ENCODE results near the gene SEC14L5.
"Not testable (repeated sequence)": the region's sequence is repeated elsewhere in the genome, so short reads cannot be mapped to it uniquely, and the experiment has no call there.

The SEC14L5 gene

DNA sequence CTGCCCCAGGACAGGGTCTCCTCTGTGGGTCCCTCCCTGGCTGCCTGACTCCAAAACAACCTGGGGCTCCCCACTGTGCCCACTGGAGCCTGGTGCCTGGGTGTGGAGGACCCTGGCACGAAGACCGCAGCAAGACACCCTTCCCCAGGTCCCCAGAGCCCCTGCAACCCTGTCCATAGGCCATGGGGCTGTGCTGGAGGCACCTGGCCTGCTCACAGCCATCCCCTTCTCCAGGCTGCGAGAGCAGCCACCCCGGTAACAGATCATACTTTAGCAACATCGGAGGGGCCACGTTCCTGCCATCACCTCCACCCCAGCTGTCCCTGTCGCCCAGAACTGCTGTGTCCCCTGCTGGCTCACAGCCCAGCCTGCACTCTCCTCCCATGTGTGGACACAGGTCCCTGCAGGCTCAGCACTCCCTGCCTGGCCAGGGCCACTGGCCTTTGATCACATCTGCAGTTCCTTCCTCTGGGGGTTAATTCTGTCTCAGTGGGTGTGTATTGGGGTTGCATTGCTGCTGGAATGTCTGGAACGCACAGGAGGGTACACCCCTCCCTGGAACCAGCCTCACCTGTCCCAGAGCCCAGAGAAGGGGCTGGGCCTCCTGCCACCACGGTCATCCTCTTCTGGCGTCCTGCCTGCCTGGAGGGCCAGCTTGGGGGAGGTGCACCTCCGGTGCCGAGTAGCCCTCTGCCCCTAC, 33.4 kb upstream of the SEC14L5 start:
- Mint-ChIP-seq H3K9me3 (peaks cover 5% of the 10 kb centered on the region), H3K27me3 (no peaks in the 10 kb centered on the region), H3K27ac (no peak overlapping the region), H3K4me1 (no peaks in the 10 kb centered on the region), H3K36me3 (peaks cover 2% of the 10 kb centered on the region), H3K4me3 (no peak overlapping the region)

DNA sequence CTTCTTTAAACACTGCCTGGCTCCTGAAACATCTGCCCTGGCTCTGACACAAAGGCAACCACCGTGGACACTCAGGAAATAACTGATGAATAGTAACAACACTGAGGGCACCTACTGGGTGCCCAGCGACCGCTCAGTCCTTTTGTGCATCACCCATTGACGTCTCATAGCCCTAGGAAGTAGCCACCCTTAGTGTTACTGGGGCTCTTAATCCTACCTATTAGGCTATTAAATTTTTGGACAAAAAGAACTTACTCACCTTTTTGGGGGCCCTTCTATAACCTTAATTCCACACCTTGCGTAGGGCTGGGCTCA, 32.9 kb upstream of the SEC14L5 start:
- Mint-ChIP-seq H3K27me3 (no peaks in the 10 kb centered on the region), H3K27ac (no peak overlapping the region), H3K4me3 (no peak overlapping the region), H3K36me3 (peaks cover 2% of the 10 kb centered on the region), H3K4me1 (no peaks in the 10 kb centered on the region), H3K9me3 (peaks cover 5% of the 10 kb centered on the region)

DNA sequence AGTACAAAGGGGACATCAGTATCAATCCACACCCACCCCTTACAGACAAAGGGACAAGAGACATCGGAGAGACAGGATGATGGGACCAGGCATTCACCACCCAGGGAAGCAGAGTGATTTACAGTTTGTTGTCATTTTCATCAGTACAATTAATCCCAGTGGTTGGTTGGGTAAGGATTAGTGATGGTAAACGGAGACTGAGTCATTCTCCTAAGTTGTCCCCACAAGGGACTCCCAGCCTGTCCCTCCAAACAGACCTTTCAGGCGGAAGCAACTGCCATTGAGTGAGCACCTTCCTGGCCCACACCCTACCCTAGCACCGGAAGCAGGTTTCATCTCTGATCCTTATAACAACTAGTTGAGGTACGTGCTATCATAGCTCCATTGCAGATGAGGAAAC, 32.3 kb upstream of the SEC14L5 start:
- H3K4me1 Mint-ChIP-seq, result no peaks in the 10 kb centered on the region
- peaks cover 1% of the 10 kb centered on the region for H3K27me3 Mint-ChIP-seq
- H3K27ac Mint-ChIP-seq, result no peak overlapping the region
- H3K4me3 Mint-ChIP-seq, result no peak overlapping the region
- H3K36me3 Mint-ChIP-seq, result peaks cover 2% of the 10 kb centered on the region
- H3K9me3 Mint-ChIP-seq, result peaks cover 5% of the 10 kb centered on the region

DNA sequence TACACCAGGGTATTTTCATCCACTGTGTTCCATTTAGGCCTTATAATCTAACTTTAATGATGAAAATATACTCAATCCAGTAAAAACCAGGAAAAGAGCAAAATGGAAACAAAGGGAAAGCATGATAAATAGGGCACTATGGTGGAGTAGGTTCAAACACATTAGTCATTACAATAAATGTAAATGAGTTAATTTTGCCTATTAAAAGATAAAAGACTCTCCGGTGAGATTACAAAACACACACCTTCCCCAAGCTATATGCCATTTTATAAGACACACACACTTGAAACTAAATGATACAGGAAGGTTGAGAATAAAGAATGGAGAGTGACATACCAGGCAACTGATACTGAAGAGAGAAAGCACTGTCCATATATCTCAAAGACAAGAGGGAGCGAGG, 31.2 kb upstream of the SEC14L5 start:
- Mint-ChIP-seq H3K4me3 (no peak overlapping the region), H3K27me3 (peaks cover 2% of the 10 kb centered on the region), H3K36me3 (peaks cover 2% of the 10 kb centered on the region), H3K27ac (no peak overlapping the region), H3K4me1 (no peaks in the 10 kb centered on the region), H3K9me3 (peaks cover 5% of the 10 kb centered on the region)

DNA sequence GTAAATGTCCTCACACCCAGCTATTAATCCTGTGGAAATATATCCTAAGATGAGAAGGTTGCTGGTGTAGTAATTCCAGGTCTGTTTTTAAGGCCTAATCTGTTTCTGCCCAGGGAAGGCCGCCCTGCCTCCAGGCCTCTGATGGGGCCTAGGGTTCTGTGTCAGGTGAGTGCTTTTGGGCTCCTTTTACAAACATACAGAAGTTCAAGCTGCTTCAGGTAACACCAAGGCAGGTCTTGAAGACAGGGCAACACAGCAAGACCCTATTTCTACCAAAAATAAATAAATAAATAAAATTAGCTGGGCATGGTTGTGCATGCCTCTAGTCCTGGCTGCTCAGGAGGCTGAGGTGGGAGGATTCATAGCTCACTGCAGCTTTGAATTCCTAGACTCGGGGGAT, 30.5 kb upstream of the SEC14L5 start:
- no peak overlapping the region for H3K27ac Mint-ChIP-seq
- H3K36me3 Mint-ChIP-seq, result peaks cover 2% of the 10 kb centered on the region
- H3K9me3 Mint-ChIP-seq, result peaks cover 5% of the 10 kb centered on the region
- peaks cover 2% of the 10 kb centered on the region for H3K27me3 Mint-ChIP-seq
- H3K4me1 Mint-ChIP-seq, result no peaks in the 10 kb centered on the region
- no peak overlapping the region for H3K4me3 Mint-ChIP-seq

DNA sequence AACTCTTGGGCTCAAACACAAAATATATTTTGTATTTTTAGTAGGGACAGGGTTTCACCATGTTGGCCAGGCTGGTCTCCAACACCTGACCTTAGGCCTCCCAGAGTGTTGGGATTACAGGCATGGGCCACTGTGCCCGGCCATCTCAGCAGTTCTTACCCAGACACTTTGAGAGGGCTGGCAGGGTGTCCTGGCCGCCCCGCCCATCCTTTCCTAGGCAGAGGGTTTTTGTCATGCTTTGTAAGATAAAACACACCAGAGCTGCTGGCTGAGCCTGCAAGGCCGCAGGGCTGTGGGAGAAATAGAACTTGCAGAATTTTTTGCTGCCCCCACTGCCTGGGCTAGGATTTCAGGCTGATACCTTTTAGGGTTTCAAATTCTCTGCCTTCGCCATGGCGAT, 29.9 kb upstream of the SEC14L5 start:
- H3K4me1 Mint-ChIP-seq, result no peaks in the 10 kb centered on the region
- peaks cover 2% of the 10 kb centered on the region for H3K36me3 Mint-ChIP-seq
- peaks cover 5% of the 10 kb centered on the region for H3K9me3 Mint-ChIP-seq
- peaks cover 2% of the 10 kb centered on the region for H3K27me3 Mint-ChIP-seq
- H3K27ac Mint-ChIP-seq, result no peak overlapping the region
- H3K4me3 Mint-ChIP-seq, result no peak overlapping the region

DNA sequence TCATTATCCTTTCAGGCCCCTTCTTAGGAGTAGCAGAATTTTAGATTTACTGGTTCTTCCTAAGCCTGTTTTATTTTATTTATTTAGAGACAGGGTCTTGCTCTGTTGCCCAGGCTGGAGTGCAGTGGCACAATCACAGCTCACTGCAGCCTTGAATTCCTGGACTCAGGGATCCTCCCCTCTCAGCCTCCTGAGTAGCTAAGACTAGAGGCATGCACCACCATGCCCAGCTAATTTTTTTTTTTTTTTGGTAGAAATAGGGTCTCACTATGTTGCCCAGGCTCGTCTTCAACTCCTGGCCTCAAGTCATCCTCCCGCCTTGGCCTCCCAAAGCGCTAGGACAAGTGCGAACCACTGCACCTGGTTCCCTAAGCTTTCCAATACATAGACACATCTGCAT, 28.5 kb upstream of the SEC14L5 start:
- not testable (repeated sequence) for H3K27me3 Mint-ChIP-seq, H3K36me3 Mint-ChIP-seq, H3K27ac Mint-ChIP-seq, H3K9me3 Mint-ChIP-seq, H3K4me3 Mint-ChIP-seq, H3K4me1 Mint-ChIP-seq

DNA sequence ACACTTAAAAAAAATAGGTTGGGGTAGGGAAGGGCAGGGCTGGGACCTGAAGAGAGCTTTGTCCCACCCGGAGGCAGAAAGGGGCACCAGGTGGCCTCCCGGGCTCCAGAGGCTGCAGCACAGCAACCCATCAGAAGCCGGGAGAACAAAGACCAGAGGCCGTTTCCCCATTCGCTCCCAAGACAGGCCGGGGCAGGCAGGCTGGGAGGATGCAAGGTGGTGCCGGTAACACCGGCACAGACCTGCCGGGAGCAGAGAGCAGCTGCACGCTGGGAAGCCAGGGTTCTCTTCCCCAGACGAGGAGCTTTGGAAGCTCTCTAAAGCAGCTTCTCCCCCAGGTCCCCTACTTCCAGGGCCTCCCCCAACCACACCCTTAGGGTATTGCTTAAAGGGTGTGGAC, 26.7 kb upstream of the SEC14L5 start:
- H3K9me3 Mint-ChIP-seq, result peaks cover 5% of the 10 kb centered on the region
- H3K27ac Mint-ChIP-seq, result no peak overlapping the region
- H3K4me1 Mint-ChIP-seq, result no peaks in the 10 kb centered on the region
- peaks cover 13% of the 10 kb centered on the region for H3K27me3 Mint-ChIP-seq
- no peak overlapping the region for H3K4me3 Mint-ChIP-seq
- no peaks in the 10 kb centered on the region for H3K36me3 Mint-ChIP-seq

DNA sequence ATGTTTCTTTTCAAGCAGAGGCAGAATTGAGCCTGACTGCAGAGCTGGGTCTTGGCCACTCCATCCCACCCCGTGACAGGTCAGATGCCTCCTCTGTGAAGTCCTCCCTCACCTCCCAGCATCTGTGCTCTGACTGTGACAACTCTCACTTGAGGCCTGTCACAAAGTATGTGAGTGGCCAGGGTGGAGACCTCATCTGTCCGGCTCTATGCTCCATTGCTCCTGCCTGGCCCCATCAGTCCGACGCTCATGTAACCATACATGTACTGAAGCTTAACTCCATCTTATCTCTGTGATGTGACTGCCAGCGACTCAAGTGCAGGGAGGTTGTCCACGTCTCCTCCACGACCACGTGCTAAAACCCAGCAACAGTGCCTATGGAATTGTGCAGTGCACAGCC, 24.7 kb upstream of the SEC14L5 start:
- Mint-ChIP-seq H3K9me3 (no peaks in the 10 kb centered on the region), H3K27me3 (peaks cover 24% of the 10 kb centered on the region), H3K27ac (no peak overlapping the region), H3K4me3 (no peak overlapping the region), H3K4me1 (peaks cover 4% of the 10 kb centered on the region), H3K36me3 (no peaks in the 10 kb centered on the region)

DNA sequence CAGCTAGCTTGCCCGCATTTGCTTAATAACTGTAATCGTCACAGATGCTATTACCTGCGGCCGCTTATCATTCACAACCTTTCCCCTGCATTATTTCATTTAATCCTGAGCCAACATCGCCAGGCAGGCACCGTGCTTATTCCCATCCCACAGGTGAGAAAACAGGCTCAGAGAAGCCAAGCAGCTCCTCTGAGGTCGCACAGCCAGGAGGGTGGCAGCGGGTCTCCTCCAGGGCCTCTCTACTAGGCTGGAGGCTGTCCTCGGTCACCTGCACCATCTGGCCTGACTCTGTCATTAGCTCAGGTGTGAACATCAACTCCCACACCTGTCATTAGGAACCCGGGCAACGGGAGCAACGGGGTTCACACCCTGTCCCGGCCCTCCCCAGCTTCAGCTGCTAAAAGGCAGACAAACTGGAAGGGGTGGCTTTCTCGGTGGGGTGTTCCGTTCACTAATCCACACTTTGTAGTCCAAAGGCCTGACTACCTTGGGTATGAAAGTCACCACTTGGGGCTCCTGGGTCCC, 24.2 kb upstream of the SEC14L5 start:
- Mint-ChIP-seq H3K9me3 (no peaks in the 10 kb centered on the region), H3K36me3 (no peaks in the 10 kb centered on the region), H3K4me1 (peaks cover 4% of the 10 kb centered on the region), H3K4me3 (no peak overlapping the region), H3K27ac (no peak overlapping the region), H3K27me3 (peaks cover 27% of the 10 kb centered on the region)

DNA sequence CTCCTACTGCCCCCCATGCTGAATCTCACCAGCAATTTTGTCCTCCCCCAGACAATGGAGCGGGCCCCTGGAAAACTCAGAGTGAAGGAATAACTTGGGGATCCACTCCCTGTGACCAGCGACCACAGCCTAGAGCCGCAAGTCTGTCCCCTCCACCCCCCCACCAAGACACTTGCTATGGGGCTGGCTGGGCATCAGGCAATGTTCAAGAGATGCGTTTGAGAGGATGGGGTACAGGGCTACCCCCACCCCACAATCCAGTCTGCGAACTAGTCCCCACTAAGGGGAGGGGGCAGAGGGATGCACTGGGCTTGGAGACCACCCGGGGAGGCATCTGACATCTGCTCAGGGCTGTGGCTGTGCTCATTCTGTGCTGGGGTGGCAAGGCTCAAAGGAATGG, 23.5 kb upstream of the SEC14L5 start:
- peaks cover 4% of the 10 kb centered on the region for H3K4me1 Mint-ChIP-seq
- H3K27ac Mint-ChIP-seq, result no peak overlapping the region
- H3K36me3 Mint-ChIP-seq, result no peaks in the 10 kb centered on the region
- H3K27me3 Mint-ChIP-seq, result peaks cover 27% of the 10 kb centered on the region
- no peak overlapping the region for H3K4me3 Mint-ChIP-seq
- H3K9me3 Mint-ChIP-seq, result no peaks in the 10 kb centered on the region

DNA sequence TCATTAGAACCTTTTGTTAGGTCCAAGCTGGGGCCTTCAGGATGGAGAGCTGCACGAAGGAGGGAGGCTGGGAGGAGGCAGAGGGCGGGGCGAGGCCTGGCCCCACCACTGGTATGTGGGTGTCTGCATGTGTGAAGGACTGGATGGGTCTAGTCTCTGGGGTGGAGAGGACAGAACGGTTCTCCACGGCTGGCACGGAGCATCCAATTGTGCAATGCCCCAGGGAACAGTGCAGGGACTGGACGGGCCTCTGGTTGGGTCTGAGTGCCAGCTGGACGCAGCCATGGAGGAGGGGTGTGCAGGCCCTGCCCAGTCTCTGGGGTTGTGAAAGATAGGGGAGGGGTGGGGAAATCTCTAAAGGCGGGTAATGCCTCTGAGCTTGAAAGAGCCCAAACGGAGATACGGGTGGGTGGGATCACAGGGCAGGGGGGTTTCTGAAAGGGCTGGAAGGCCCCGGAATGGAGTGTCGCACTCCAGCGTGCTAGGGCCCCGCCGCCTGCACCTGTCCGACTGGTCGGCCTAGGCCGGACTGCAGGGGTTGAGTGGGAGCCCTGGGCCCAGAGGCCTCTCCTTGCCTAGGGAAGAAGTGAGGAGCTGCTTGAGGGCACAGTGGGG, 22.8 kb upstream of the SEC14L5 start:
- H3K27ac Mint-ChIP-seq, result no peak overlapping the region
- no peak overlapping the region for H3K4me3 Mint-ChIP-seq
- H3K4me1 Mint-ChIP-seq, result peaks cover 4% of the 10 kb centered on the region
- H3K27me3 Mint-ChIP-seq, result peaks cover 27% of the 10 kb centered on the region
- no peaks in the 10 kb centered on the region for H3K9me3 Mint-ChIP-seq
- H3K36me3 Mint-ChIP-seq, result no peaks in the 10 kb centered on the region

DNA sequence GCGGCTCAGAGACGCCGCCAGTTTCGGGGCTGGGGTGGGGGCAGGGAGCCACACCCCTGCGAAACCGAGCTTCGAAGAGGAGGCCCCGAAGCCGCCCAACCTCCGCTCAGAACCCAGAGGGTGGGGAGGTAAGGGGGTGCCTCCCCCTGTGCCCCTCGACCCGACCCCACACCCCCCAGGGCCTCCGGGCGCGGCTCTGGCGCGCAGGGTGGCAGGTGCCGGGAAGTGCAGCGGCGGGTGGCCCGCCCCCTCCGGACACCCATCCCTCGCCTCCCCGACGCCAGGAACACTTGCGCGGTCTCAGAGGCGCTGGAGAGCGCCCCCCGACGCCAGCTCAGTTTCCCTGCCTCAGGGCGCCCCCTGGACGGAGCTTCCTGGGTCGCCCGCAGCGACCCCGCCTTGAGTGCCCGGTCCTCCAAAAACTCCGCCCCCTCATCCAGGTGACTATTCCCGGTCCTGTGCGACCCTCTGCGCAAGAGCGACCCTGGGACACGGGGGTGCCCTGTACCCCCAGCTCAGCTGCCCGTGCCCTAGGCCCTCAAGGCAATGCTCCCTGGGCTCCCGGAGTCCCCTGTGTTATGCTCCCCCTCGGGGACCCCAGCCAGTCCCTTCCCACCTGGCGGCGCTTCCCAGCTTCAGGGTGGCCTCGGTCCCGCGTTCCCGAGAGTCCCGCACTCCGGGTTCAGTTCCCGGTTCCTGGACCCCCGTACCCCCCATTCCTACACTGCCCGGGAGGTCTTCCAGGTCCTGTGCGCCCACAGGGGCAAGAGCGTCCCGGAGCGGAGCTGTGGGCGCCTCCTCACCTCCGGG, 21.7 kb upstream of the SEC14L5 start:
- H3K36me3 Mint-ChIP-seq, result no peaks in the 10 kb centered on the region
- no peak overlapping the region for H3K27ac Mint-ChIP-seq
- peak overlapping the region; percentile 57 for H3K4me3 Mint-ChIP-seq
- peaks cover 25% of the 10 kb centered on the region for H3K27me3 Mint-ChIP-seq
- H3K9me3 Mint-ChIP-seq, result no peaks in the 10 kb centered on the region
- H3K4me1 Mint-ChIP-seq, result peaks cover 4% of the 10 kb centered on the region

DNA sequence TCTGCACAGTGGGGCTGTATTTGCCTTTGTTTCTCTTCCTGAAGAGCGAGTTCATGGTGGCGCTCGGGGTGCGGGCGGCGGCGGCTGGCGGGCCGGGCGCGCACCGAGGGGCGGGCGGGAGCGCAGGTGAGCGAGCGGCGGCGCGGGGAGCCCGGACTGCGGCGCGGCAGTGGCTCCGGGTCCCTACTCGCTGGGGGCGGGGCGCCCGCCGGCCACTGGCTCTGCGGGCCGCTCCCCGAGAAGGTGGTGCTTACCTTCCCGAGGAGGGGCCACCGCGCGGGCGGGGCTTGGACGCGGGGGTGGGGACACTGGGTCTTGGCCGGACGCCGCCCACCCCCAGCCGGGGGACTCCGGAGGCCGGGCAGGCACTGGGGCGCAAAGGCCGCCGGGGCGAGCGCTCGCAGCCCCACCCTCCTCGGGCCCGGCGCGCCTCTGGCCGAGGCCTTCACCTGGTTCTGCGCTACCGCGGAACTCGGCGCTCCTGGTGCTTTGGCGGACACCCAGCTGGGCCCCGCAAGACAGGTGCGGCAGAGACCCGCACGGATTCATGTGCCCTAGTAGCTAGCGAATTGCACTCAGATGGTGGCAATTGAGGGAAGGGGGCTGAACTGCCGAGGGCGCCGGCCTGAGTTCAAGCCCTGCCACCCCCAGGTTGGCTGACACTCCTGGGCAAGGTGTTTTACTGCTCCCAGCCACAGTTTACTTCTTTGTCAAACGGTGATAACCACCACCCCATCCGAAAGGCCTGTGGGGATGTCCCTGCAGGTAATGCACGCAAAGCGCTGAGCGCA, 20.9 kb upstream of the SEC14L5 start, which contains the start of gene PPL:
TSS of gene PPL (minus strand) at position 158 of the 791 bp plus-strand sequence. CDS start at position 55, 103 bp downstream.
- Mint-ChIP-seq H3K27ac (no peak within 1 kb of the TSS), H3K9me3 (no peaks in the 10 kb centered on the region), H3K4me1 (peaks cover 4% of the 10 kb centered on the region), H3K36me3 (no peaks in the 10 kb centered on the region), H3K27me3 (peaks cover 25% of the 10 kb centered on the region), H3K4me3 (peak within 1 kb of the TSS; percentile 57)

Data from activated naive CD4-positive, alpha-beta T cell treated with anti-CD3 and anti-CD28 coated beads, Interleukin-2, amount 50 U/mL, for 24 hours (primary cell).